Measurements from ENCODE around the gene ANP32A.
A peak's percentile ranks its signal among the peaks of the same experiment; 100 is the strongest.

Gene ANP32A

DNA sequence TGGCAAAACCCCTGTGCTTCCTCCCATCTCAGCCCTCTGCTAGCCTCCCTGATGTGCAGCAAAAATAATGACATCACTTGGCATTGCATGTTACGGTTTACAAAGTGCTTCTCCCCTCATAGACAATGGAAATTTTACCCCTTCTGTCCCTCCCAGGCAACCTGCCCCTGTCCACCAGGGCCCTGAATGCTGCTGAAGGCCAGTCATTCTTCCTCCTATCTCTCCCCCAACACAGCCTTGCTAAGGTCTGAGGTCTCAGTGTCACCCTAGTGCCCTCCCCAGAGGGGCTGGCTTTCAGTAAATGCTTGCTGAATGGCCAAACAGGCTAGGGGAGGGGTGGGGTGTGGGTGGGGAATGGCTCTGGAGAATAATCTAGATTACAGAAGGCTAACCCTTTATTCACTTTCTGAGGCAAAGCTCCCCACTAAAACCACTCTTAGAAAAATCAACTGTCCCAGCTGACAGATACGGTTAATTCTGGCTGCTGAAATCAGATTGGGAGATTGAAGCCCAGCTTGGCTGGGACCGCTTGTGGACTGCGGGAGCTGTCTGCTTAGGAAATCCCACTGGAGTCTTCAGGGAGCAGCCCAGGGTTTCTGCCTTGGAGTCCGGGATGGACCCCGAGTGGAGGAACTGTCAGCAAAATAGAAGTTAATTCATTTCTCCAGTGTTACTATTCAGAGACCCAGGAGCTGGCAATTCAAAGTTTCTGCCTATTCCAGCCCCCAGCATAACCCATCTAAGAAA, 22.9 kb downstream of the ANP32A start:
- no peak for DNase-seq

DNA sequence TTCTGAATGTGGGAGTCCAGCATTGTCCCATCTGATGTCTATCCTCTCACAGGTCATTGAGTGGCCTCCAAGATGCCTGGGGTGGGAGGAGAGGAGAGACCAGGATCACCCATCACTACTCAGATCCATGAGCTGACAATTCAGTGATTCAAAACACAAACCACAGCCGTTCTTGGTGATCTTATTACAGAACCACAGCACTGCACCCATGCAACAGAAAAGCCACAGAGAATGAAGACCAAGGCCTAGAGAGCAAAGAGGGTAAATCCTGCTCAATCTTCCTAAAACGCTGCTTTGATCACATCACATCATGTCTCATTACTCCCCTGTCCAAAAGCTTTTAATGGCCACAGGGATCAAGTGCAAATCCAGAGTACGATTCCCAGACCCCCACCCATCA, 23.5 kb downstream of the ANP32A start:
- no peak for DNase-seq

DNA sequence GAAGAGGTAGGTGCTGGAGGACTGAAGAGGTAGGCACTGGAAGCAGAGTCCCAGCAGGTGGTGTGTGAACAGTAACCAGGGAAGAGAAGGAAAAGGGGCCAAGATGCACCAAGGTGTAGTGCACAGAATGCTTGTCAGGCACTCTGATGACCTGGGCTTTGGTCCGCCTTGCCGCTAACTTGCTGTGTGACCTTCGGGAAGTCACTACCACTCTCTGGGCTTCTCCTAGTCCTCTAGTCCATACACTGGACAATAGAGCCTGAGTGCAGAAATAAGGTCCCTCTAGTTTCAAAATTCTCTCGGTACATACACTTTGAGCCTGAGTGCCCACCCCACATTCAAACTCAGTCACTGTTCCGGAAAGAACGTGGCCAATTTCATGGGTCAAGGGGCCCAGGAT, 24.1 kb downstream of the ANP32A start:
- no peak for DNase-seq

DNA sequence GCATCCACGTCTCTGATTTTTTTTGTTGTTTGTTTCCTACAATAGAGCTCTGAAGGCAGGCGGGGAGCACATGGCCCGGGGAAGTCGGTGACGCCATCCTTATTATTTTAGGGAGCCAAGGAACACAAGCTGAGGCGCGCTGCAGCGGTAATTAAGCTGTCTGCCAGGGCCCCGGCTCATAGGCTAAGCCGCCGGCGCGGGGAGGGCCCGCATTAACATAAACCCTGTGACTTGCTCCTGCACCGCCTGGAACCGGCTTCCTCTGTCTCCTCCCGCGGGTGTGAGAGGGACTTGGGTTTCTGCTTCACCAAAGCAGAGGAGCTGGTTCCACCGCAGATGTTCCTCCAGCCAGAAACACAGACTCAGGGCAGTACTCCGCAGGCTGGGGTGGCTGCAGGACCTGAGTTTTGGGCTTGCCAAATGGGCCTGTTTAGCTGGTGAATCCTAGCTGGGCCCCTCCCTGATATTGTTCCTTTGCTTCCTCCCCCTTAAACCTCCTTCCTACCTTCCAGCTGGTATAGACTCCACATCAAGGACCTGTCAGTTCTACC, 25.3 kb downstream of the ANP32A start:
- peak; percentile 26 for DNase-seq

DNA sequence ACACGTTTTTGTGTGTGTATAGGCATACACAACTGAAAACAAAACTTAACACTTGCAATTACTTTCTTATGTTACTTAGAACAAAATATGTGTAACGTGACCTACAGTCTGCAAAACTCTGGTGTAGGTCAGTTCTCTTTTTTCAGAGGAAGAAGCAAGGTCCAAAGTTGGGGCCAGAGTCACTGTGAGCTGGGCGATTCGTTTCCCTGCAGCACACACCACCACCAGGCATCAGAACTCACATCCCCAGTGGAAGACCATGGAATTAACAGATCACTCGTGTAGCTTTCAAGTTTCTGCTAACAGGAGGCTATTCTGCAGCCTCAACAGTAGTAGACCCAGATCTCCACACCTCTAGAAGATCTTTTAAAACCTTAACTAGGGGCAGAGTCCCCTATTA, 25.8 kb downstream of the ANP32A start:
- DNase-seq: no peak

DNA sequence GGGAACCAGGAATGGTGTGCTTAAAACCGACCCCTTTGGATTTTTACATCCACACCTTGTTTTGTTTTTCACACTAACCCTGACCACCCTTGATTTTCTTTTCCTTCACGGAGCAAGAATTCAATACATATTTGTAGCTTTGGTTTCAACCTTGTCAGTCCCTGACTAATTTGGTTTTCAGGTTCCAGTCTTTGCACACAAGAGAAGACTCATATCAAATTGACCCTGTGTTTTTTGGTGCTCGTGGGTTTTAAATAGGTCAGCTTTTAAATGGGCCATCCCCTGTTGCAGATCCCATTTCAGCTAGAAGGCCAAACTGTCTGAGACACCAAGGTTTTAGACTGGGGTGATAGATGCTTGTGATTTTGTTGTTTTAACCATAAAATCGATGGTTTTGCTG, 26.4 kb downstream of the ANP32A start:
- DNase-seq: no peak

DNA sequence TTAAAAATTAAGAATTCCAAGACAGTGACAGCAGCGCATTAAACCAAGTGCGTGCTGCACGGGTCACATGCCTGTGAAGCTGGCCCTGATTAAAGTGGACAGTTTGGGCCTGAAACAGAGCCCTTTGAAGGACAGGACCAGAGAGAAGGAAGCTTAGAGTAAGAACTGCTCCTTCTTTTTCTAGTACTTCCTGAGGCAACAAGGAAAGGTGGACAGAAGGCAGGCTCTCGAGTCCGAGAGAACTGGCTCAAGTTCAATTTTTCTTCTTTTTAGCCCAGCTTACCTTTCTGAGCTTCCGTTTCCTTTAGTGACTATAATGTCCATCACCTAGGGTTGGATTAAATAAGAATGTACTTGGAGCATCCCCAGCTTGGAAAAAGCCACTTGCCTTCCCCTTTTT, 26.9 kb downstream of the ANP32A start:
- no peak for DNase-seq

DNA sequence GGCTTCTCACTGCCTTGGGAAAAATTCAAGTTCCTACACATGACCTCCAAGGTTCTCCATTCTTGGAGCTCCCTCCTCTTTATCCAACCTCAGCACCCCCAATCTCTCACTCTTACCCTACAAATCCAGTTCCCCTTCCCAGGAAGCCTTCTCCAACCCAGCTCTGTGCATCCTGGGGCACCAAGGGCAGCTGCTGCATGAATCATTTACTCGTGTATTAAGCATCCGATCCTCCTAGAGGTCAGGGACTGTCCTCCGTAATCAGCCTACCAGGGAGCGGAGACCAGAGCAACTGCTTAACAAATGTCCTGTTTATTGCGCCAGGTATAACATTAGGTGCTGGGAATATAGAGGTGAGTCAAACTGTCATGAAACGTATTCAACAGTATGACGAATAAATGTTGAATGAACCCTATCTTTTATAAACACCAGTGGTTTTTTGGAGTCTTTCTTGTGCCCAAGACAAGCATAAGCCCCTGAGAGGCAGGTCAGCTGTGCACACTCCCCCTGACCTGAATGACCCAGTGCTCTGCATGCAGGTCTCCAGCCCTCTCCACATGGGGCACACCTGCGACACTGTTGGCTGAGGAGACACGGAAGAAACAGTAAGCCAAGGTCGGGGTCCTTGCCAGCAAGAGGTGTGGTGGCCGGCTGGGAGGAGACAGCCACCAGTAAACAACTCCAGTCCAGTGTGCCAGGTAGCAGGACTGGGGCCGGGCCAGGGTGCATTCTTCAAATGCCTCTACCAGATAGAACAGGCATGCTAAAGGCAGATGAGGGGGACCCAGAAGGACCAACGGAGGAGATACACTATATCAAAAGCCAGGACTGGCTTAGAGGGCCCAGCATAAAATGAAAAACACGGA, 27.6 kb downstream of the ANP32A start:
- DNase-seq: no peak

DNA sequence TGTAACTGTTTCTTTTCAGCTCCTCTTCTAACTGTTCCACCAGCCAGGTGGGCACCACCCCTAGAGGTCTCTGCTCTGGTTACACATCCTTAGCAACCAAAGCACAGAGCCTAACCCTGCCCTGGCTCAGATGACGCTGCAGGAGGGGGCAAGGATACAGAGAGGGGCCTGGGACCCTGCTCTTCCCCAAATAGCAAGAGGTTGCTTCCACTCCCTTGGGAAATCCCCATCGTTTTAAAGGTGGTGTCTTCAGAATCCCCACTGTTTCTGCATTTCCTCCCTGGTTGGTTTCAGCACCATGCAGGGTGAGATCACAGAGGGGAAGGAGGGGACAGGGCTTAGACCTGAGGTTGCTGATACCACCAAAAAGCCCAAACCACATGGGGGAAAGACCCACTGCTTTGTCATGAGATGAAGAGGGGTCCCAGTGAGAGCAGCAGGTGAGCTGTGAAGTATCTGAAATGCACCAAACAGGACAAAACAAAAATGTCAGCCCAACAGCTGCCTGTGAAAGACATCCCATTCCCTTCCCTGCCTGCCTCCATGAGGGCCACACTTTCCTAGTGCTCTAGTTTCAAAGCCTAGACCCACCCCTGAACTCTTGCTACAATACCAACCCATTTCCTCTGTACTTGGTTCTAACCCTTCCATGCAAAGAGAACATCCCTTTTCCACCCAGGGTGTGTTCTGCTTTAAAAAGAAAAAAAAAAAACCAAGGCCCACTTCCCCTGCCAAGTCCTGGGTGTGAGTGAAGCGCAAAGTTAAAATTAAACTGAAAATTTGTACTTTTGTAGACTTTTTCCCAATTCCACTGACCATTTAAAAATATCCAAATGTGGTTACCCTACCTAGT, 29.0 kb downstream of the ANP32A start:
- no peak for DNase-seq

DNA sequence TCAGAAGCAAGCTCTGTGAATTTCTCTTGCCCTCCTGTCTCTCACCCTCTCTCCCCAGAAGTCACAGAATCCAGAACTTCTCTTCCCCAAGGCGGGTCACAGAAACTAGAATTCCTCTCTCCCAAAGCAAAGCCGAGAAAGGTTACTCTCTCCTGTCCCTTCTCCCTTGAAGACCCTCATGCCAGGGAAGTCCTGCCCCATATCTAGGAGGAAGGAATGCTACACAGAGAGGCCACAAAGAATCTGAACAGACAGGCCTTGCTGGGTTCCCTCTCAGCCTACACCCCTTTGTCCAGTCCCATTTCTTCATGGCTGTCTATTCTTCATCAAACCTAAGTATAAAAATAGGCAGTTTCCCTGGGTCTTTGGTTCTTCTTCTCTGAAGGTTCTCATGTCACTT, 29.8 kb downstream of the ANP32A start:
- no peak for DNase-seq

DNA sequence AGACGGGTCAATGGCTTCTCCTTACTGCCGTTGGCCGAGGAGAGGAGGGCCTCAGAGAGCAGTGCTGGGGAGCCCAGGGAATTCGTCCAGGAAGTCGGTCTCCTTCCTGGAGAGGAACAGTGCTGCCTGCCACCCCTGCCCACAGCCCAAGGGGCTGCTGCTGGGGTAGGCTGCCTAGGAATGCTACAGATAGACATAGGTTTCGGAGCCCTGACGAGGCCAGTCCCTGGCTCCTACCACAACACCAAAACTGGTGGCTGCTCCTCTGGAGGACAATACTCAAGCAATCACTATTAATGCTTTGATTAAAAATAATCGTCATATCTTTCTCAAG, 30.5 kb downstream of the ANP32A start:
- no peak for DNase-seq

DNA sequence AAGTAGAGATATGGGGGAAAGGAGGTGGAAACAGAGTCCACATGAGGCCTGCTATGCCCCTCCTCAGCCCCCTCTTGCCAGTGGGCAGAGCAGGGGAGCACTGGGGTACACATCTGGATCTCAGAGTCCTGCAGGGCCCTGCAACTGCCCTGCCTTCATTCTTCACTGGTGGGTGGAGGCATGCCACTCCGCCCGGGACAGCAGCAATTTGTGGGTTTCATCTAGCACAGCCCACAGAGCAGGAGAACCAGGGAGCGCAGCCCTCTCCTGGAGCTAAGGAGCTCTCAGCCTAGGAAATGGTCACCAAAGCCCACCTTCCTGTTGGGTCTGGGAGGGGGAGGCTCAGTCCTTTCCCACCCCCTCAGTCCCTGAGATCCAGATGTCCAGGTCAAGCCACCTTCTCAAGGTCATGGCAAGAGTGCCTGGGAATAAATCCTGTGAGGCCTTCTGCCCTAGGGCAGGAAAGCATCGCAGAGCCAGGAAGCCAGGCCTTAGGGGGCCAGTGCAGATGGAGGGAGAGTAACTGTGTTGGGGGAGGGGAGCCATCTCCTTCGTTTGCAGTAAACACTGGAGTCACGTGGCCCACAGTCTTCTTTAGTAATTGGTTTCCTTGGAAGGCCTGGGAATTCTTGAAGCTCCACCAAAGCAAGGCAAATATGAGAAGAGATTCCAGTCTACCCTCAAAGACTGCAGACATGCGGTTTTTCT, 31.0 kb downstream of the ANP32A start:
- DNase-seq: no peak

DNA sequence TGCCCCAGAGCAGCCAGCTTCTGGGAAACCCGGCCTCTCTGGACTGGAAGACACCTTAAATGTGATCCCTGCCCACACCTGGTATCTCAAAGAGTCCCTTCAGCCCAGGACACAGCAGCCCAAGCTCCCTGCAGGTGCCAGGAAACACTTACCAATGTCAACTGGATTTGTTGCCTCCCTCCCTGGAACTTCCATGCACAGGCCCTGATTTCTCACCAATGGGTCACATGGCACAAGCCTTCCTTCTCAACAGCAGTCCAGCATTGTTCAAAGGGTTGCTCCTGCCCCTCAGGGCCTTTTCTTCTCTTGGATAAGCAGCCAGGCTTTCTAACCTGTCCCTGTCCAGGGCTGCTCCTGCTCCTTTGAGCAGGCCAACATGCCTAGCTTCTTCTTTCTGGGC, 31.6 kb downstream of the ANP32A start:
- DNase-seq: no peak

DNA sequence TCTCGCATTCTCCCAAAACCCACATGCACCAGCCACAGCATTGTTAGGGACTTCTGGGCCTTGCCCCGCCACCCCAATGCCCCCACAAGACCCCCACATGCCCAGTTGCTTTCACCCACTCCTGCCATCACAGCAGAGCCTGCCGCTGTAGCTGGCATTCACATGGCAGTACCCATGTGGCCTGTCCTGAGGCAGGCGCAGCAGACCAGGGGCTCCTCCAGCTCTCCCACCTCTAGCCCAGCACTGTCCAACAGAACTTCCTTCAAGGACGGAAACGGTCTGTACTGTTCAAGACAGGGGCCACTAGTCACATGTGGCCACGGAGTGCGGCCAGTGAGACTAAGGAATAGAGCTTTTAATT, 32.5 kb downstream of the ANP32A start:
- no peak for DNase-seq

DNA sequence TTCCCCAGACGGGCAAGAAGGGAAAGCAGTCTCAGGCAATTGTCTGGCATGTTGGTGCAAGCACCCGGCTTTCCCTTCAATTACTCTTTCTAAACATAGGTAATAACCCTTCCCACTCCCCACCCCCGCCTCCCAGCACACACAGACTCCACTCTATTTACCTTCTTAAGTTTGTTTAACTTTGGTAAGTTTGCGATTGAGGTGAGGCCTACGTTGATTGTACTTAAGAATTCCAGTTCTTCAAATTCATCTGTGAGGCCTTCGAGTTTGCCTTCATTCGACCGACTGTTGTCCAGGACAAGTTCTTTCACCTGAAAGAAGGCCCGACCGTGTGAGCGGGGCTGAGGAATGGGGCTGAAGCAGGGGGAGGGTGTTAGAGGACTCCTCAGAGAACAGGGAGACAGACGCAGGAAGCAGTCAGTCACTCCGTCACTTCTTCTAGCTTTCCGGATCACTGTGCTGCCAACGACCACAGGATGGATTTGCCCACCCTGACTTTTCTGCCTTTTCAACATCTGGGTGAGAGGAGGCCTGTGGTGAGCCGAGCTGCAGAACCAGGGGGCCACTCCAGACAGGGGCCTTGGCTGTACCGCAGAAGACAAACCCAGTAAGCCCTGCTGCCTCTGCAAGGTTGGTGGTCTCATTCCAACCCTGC, 33.0 kb downstream of the ANP32A start:
- no peak for DNase-seq

DNA sequence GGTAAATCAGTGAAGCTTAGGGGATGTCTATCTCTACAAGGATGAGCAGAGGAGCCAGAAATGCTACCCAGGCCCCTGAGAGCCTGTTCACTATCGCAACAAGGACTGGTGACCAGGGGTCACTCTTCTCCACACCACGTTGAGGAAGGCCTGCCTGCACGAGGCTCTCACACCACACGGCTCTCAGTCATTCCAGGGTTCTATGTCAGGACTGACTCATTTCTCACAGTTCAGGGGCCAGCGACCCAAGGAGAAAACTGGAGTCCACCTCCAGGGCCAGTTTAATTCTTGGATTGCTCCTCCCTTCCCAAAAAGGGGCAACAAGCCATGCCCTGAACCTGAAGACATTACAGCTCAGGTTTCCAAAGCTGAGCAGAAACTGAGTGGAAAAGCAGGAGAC, 33.9 kb downstream of the ANP32A start:
- DNase-seq: no peak

DNA sequence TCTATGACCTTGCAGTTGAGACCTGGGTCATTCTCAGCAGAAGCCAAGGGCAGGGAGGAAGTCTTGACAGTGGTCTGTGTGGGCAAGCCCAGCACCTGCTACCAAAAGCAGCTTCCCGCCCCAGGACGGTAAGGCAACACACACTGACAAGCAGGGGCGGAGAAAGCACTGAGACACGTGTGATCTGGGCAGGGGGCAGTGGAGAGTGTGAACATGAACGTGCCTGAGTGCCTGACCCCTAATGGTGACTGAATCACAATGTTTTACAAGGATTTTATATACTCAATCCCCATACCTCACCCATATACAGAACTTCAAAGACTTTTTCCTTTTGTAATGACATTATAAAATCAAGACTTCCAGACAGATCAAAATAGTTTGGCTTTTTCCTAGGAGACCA, 35.2 kb downstream of the ANP32A start:
- DNase-seq: no peak

DNA sequence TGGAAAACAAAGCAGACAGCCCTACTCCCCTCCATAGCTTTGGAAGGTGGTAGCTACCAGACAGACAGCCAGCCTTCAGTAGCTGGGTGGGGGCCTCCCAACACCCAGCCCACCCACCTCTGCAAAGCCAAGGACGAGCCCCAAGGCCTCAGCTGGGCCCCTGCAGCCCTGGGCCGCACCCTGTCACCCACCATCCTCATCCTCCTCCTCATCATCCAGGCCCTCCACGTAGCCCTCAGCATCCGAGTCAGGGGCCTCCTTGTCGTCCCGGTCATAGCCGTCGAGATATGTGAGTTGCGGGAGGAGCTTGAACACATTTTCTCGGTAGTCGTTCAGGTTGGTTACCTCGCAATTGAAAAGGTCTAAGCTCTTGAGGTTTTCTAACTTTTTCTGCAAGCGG, 36.5 kb downstream of the ANP32A start:
- DNase-seq: no peak

DNA sequence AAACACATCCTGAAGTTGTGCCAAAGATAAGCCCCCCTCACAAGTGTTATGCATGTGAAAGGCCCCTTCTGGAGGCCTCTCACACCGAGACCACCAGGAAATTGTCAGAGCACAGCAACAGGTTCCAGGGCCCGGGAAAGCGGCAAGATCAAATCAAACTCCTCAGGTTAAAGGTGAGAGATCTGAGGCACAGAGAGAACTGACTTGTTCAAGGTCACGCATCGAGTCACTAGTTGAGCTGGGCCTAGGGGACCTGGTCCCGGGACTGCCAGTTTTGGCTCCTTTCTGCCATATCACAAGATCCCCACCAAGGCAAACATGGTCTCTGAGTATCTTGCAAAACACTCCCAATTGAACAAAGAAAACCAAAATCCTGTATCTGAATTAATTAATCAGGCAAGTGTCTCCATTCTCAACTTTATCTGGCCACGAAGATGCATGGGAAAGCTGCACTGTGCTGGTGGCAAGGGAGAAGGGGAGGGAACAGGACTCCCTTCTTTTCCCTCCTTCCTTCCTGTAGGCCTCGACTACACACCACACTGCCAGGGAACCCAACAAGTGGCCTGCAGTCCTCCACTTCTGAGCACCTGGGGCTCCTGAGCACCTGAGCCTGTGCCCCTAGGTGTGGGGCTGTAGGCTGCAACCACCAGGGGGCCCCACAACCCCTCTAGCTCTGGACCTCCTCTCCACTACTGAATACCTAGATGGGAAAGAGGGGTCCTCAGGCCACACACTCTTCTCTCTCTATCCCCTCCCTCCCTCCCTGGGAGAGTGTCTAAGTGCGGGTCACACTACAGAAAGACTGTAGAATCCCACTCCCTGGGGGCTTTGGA, 37.3 kb downstream of the ANP32A start:
- DNase-seq: no peak

DNA sequence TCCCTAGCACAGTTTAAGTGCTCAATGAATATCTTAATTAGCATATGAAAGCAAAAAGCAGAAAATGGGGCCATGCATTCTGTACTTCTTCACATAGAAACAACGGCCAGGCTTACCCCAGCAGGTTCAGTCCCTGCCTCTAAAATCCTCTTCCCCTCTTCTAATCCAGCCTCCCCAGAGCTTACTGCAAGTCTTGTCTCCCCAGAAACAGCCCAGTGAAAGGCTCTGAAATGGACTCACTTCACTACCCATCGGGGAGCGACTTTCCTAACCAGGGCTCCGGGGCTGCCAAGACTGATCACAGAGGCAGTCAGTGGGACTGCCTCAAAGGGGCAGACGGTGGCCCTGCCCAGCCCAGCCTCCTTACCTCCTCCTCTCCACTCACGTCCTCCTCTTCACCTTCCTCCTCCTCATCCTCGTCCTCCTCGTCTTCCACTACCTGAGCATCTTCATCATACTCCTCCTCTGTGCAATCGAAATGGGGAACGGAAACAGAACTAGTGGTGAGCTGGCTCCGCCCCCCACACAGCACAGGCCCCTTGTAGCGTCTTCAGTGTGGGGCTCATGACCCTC, 38.0 kb downstream of the ANP32A start:
- no peak for DNase-seq

Data from cortex of kidney (tissue), 1 donor.